Stimulated activated memory B cell treated with anti-CD40 and anti-IgM and Interleukin-4, amounts not matched to agents 10 μg/mL and 1 μg/mL and 100 μg/mL, for 72 hours (primary cell): ENCODE measurements around the gene SLC48A1.

ENCODE experiments used
- ATAC-seq: fragments of 150-1000 bp; cut with Tn5 transposase; 2 replicates; pipeline ENCODE4 v1.10.0; 2021
- H3K27ac Mint-ChIP-seq: one replicate; pipeline ENCODE4 v1.8.0; 2022; ENCODE audit warnings: mild to moderate bottlenecking, mixed read lengths
- H3K27me3 Mint-ChIP-seq: one replicate; pipeline ENCODE4 v1.8.0; 2022; ENCODE audit warnings: mixed read lengths
- H3K36me3 Mint-ChIP-seq: one replicate; pipeline ENCODE4 v1.8.0; 2022; ENCODE audit warnings: mixed read lengths
- H3K4me1 Mint-ChIP-seq: one replicate; pipeline ENCODE4 v1.8.0; 2022; ENCODE audit warnings: mixed read lengths
- H3K4me3 Mint-ChIP-seq: one replicate; pipeline ENCODE4 v1.8.0; 2022; ENCODE audit warnings: mild to moderate bottlenecking, moderate library complexity, mixed read lengths
- H3K9me3 Mint-ChIP-seq: one replicate; pipeline ENCODE4 v1.8.0; 2022; ENCODE audit warnings: mixed read lengths

The SLC48A1 gene

DNA sequence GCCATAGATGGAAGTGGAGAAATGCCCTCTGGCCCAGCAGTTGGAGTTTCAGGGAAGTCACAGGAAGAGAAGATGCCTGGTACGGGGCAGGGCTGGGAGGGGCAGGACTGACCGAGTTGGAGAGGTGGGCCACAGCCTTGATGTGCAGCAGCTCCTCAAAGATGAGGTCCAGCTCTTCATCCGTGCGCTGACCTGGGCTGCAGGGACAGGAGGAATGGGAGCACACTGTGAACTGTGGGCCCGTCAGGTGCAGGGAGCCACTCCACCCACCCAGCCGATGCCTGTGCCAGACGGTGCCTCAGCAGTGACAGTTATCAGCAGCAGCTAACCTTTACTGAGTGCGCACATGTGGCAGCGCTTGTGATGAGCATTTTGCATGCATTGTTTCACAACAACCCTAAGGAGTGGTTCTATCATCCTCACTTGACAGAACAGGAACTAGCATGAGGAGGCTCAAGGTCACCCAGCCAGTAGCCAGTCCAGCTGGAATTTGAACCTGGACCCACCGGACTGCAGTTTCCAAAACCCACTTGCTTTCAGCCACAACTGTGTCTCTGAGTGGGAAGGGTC, 22.7 kb upstream of the SLC48A1 start:
- H3K27me3 Mint-ChIP-seq = no peaks in the 10 kb centered on the region
- no peak overlapping the region for H3K4me3 Mint-ChIP-seq
- no peak for ATAC-seq
- peaks cover 6% of the 10 kb centered on the region for H3K36me3 Mint-ChIP-seq
- H3K27ac Mint-ChIP-seq = no peak overlapping the region
- H3K4me1 Mint-ChIP-seq = peaks cover 66% of the 10 kb centered on the region
- H3K9me3 Mint-ChIP-seq = no peaks in the 10 kb centered on the region

DNA sequence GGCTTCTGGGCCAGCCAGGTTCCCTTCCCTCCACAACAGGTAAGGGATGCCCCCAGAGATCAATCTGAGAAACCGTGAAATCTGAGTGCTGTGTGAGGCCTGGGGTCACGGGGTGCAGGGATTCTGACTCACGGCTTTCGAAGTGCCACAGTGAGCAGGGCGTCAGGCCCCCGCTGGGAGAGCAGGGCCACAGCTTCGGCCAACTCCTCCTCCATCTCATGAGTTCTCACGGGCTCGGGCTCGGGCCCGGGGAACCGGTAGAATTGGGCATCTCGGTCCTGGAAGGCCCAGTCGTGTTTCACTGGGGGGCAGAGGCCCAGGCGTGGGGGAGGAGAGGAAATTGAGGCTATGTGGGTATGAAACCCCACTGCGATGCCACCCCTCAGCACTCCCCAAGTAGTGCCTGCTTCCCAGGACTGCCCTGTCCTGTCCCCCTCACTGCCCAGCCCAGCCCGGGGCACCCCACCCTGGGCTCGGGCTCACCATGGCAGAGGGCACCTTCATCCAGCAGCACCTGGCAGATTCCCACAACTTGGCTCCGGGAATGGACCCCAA, 22.0 kb upstream of the SLC48A1 start:
- no peaks in the 10 kb centered on the region for H3K27me3 Mint-ChIP-seq
- H3K36me3 Mint-ChIP-seq = peaks cover 6% of the 10 kb centered on the region
- peak overlapping the region; percentile 47 for H3K27ac Mint-ChIP-seq
- H3K4me3 Mint-ChIP-seq = no peak overlapping the region
- no peaks in the 10 kb centered on the region for H3K9me3 Mint-ChIP-seq
- peaks cover 68% of the 10 kb centered on the region for H3K4me1 Mint-ChIP-seq
- ATAC-seq = no peak

DNA sequence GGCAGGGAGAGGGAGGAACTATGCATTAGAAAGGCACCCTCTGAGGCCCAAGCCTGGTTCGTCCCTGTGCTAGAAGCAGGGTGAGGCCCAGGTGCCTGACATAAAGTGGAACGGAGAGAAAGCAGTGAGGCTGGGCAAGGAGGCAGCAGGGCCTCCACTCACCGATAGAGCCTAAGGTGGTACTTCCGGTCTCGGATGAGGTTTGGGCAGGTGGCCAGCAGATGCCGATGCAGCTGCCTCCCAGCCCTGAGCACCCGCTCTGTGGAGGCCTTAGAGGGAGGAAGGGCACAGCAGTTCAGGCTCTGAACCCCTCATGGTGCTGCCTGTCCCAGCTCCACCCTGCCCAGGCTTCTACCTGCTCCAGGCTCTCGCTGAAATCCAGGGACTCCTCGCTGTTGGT, 21.5 kb upstream of the SLC48A1 start:
- Mint-ChIP-seq H3K4me3 (no peak overlapping the region), H3K27ac (peak overlapping the region; percentile 47), H3K27me3 (no peaks in the 10 kb centered on the region), H3K4me1 (peaks cover 68% of the 10 kb centered on the region), H3K36me3 (peaks cover 6% of the 10 kb centered on the region), H3K9me3 (no peaks in the 10 kb centered on the region)
- ATAC-seq = no peak

DNA sequence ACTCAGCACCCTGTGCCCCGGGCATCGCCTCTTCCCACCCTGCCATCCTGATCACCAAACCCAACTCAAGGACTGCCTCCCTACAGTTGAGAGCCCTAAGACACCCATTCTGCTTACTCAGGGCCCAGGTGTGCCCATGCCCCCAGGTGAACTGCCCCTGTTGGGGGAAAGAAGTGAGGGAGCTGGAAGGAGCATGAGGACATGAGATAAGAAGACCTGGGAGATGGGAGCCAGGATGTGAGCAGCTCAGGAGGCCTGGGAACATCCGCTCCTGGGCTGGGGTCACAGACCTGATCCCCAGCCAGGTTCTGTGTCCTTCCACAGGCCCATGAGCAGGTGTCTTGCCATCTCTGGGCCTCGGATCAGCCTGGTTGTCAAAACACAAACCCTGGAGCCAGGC, 20.9 kb upstream of the SLC48A1 start:
- peaks cover 6% of the 10 kb centered on the region for H3K36me3 Mint-ChIP-seq
- no peaks in the 10 kb centered on the region for H3K27me3 Mint-ChIP-seq
- H3K27ac Mint-ChIP-seq = peak overlapping the region; percentile 47
- no peaks in the 10 kb centered on the region for H3K9me3 Mint-ChIP-seq
- no peak for ATAC-seq
- no peak overlapping the region for H3K4me3 Mint-ChIP-seq
- peaks cover 68% of the 10 kb centered on the region for H3K4me1 Mint-ChIP-seq

DNA sequence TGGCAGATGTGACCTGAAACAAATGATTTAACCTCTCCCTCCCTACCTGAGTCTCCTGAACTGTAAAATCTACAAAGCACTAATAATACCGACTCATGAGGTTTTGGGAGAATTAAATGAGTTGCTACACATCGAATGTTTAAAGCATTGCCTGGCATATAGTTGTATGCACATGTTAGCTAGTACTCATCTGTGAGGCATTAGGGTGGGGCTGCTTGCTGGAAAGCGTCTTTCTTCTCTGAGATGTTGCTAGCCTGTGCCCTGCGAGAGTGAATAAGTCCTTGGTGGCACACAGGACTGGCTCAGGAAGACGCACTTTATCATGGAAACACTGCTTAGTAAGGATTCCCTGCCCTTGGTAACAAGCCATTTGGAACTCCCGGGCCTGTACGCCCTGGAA, 20.5 kb upstream of the SLC48A1 start:
- Mint-ChIP-seq H3K9me3 (no peaks in the 10 kb centered on the region), H3K27ac (peak overlapping the region; percentile 87), H3K36me3 (peaks cover 6% of the 10 kb centered on the region), H3K27me3 (no peaks in the 10 kb centered on the region), H3K4me1 (peaks cover 68% of the 10 kb centered on the region), H3K4me3 (no peak overlapping the region)
- no peak for ATAC-seq

DNA sequence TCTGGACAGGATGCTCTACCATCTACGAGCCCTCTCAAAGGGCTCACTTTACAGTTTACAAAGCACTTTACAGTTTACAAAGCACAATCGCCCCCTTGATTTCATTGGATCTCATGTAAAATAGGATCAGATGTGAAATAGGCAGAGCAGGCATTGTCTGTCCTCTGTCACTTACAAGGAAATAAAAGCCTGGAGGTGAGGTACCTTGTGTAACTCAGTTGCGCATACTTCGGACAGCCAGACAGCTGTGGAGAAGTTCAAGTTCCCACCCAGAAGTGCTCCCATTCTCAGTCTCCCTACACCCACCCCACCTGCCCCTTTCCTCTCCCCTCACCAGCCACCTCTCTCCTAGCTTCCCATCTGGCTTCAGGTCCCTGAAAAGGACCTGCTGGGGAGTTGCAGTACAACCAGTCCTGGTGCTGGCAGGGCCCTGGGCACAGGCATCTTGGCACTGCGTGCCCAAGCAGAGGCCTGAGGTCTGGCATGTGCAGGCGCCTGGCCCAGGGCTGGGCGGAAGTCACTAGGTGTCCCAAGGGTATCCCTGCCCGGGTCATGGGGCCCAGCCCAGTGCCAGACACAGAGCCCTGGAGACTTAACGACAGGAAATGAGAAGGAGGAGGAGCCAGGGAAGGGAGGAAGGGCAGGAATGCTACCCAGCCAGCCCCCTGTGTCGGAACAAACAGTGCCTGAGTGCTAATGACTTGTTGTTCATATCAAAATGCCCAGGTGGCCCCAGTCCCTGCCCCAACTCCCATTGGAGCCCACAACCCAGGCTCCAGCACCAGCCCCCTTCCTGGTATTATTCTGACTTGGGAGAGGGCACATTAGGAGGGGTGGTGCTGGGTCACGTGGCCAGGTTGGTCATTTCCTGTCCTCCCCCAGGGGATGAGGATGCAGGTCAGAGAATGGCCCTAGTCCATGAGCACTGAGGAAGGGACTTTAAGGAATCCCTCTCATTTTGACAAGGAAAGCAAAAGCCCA, 19.7 kb upstream of the SLC48A1 start:
- Mint-ChIP-seq H3K27ac (peak overlapping the region; percentile 87), H3K4me1 (peaks cover 72% of the 10 kb centered on the region), H3K36me3 (peaks cover 6% of the 10 kb centered on the region), H3K27me3 (no peaks in the 10 kb centered on the region), H3K9me3 (no peaks in the 10 kb centered on the region), H3K4me3 (peak overlapping the region; percentile 32)
- ATAC-seq = peak; percentile 14

DNA sequence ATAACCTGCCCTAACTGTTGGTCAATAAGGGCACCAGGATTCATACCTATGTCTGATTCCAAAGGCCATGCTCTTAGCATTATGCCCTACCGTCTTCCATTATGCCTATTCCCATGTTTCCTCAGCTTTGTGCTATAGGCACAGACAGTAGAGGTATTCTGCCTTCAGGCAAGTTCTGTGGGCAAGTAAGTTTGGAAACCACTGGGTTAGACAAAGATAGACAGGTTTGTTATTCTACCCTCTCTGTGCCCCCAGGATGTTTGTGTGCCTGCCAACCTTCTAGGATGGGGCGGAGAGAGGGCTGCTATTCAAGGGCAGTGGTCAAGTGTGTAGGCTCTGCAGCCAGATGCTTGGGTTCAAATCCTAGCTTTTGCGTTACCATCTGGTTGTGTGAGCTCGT, 18.9 kb upstream of the SLC48A1 start:
- no peak for ATAC-seq
- Mint-ChIP-seq H3K4me1 (peaks cover 71% of the 10 kb centered on the region), H3K9me3 (no peaks in the 10 kb centered on the region), H3K36me3 (peaks cover 6% of the 10 kb centered on the region), H3K27ac (peak overlapping the region; percentile 87), H3K4me3 (no peak overlapping the region), H3K27me3 (no peaks in the 10 kb centered on the region)

DNA sequence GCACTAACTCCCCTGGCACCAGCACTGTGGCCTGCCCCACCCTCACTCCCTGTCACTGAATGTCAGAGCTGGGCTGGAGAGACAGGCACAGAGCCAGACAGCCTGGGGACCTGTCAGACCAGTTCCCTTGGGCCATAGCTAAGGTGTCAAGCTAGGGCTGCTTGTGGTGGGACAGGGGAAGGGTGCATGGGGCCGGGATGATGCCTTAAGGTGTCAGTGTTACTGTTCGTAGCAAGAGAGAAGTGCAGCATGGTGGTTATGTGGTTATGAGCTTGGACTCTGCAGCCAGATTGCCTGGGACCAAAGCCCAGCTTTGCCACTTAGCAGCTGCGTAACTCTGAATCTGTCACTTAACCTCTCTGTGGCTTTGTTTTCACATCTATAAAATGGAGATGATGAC, 18.2 kb upstream of the SLC48A1 start:
- H3K27ac Mint-ChIP-seq = peak overlapping the region; percentile 87
- peak overlapping the region; percentile 51 for H3K4me3 Mint-ChIP-seq
- no peak for ATAC-seq
- no peaks in the 10 kb centered on the region for H3K27me3 Mint-ChIP-seq
- no peaks in the 10 kb centered on the region for H3K9me3 Mint-ChIP-seq
- H3K4me1 Mint-ChIP-seq = peaks cover 70% of the 10 kb centered on the region
- peaks cover 3% of the 10 kb centered on the region for H3K36me3 Mint-ChIP-seq

DNA sequence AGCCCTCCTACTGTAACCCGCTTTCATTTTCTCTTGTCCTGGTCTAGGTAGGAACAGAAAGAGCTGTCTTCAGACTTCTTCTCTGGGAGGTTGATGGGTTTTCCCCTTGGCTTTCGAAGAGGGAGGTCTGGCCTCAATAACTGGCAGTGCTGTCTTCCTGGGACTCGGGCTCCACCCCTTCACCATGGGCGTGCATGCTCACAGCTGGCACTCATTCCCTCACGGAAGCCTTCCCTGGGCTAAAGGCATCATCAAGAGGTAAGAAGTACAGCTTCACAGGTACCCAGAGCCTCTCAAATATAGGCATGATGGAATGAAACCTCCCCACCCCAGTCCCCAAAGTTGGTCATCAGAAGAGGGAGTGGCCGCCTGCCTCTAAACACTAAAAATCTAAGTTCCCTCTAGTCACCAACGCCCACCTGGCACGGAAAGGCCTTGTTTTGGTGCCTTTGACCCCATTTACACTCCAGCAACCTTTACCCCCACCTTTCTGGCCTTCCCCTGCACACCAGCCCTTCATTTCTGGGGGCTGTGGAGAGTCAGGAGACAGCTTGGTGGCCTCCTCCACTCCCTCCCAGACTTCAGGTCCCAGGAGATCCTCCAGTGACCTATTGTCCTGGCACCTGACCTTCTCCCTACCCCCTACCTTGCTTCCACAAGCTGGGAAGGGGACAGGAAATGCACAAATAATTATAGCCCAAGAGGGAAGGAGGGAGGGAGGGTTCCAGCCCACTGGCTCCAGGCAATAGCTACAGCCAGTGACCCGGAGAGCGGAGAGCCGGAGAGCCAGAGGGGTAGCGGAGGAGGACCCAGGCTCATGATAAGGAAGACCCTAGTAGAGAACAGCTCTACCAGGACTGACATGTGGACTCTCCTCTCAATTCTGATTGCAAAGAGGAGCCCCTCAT, 17.1 kb upstream of the SLC48A1 start:
- Mint-ChIP-seq H3K4me1 (peaks cover 67% of the 10 kb centered on the region), H3K4me3 (peak overlapping the region; percentile 67), H3K27ac (peak overlapping the region; percentile 87), H3K9me3 (no peaks in the 10 kb centered on the region), H3K27me3 (no peaks in the 10 kb centered on the region), H3K36me3 (no peaks in the 10 kb centered on the region)
- ATAC-seq = peak; percentile 78

DNA sequence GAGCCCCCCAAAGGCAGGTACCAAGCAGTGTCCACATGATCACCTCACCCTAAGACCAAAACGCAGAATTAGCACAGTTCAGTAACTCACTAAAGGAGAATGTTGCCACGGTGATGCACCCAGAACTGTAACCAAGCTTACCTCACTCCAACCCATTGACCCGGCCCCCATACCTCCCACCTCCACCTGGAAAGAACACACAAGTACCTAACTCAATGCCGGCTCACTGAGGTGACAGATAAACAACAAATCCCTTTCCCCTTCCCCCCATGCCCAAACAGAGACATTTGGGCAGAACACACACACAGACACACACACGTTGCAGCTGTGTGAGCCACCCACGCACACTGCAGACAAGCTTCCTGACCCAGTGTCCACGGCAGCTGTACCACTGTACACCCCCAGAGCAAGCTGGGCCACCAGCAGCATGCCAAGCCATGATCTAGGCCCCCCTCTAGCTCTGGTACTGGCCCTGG, 15.6 kb upstream of the SLC48A1 start:
- peaks cover 67% of the 10 kb centered on the region for H3K4me1 Mint-ChIP-seq
- H3K27me3 Mint-ChIP-seq = no peaks in the 10 kb centered on the region
- H3K27ac Mint-ChIP-seq = peak overlapping the region; percentile 87
- no peaks in the 10 kb centered on the region for H3K36me3 Mint-ChIP-seq
- ATAC-seq = no peak
- no peaks in the 10 kb centered on the region for H3K9me3 Mint-ChIP-seq
- peak overlapping the region; percentile 67 for H3K4me3 Mint-ChIP-seq

DNA sequence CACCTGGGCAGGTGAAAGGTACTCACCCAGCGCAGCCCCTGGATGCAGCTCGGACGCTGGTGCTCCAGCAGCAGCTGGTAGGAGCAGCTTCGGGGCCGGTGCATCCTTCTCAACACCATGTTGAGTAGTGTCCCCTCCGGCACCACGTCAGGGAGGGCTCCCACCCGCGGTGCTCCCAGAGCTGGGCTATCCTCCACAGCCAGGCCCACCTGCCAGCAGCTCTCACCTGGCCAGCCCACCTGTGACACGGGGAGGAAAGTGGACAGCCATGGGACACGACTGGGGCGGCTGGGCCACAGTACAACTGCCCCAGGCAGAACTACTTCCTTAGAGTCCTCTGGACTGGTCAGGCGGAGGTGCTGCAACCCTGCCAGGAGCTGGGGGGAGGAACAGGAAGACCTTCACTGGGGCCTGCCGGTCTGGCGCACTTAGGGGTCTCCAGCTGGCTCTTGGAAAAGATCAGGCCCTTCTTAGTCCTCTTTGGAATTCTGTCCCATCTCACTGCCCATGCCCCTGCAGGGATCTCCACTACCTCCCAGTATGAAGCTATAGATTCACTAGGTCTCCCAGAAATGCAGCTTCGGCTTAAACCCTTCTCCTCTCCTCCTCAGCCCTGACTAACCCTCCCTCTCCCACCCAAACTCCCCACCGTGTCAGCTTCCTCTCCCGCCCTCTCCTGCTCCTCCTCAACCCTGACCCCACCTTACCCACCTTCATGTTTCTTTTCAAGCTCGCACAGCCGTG, 15.0 kb upstream of the SLC48A1 start:
- Mint-ChIP-seq H3K4me1 (peaks cover 62% of the 10 kb centered on the region), H3K4me3 (peak overlapping the region; percentile 67), H3K36me3 (no peaks in the 10 kb centered on the region), H3K27me3 (no peaks in the 10 kb centered on the region), H3K27ac (peak overlapping the region; percentile 87), H3K9me3 (no peaks in the 10 kb centered on the region)
- no peak for ATAC-seq

DNA sequence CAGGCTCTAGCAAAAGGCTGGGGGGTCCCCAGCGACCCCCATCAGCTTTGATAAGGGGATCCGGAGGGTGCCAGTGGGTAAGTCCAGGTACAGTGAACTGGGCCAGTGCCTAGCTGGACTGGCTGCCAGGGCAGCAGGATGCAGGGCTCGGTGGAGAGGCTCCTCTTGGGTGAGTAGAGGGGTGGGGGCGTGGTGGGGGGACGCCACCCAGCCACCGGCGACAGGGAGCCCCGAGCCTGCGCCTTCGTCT, 14.5 kb upstream of the SLC48A1 start:
- H3K27ac Mint-ChIP-seq = peak overlapping the region; percentile 87
- no peaks in the 10 kb centered on the region for H3K27me3 Mint-ChIP-seq
- peaks cover 59% of the 10 kb centered on the region for H3K4me1 Mint-ChIP-seq

DNA sequence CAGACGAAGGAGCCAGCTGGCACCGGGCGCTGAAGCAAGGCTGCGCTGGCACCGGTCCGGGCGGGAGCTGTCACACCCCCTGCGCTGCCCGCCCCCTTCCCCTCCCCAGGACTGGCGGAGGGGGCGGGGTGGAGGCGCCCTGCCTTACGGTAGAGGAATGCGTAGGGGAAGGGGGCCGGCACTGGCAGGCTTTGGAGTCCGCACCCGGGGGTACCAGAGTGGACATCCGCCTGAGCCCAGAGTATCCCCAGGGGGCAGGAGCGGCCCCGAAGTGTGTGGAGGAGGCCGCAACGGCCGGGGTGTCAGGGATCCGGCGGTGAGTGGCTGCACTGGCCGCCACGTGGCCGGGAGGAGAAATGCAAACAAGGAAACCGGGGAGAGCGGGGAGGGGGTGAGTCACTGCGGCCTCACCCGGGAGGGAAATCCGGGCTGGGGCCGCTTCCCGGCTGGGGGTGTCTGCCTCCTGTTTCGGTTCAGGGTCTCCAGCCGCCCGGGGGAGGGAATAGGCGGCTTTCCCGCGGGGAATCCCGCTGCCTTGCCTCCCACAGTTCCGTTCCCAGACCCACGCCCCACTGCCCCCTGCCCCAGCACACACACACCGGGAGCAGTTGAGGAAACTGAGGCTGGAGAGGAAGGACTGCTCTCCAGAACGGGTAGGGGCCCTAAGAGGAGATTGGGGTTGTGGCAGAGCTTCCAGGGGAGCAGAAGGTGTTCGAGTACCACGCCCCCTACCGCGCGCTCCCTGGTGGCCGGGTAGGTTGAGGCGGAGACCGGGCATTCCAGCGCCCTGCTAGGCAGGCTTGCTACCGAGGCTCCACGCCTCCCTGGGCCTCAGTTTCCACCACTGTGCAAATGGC, 14.0 kb upstream of the SLC48A1 start, which contains the start of gene RAPGEF3:
Gene RAPGEF3, minus strand, starts transcription at position 47 of the 857 bp plus-strand sequence. CDS start 324 bp downstream, outside the sequence.
- Mint-ChIP-seq H3K4me1 (peaks cover 59% of the 10 kb centered on the region), H3K27ac (peak within 1 kb of the TSS; percentile 87), H3K36me3 (no peaks in the 10 kb centered on the region), H3K9me3 (no peaks in the 10 kb centered on the region), H3K4me3 (peak within 1 kb of the TSS; percentile 67), H3K27me3 (no peaks in the 10 kb centered on the region)
- ATAC-seq = peak; percentile 63

More for the DNA sequence above, 14.5 kb upstream of the SLC48A1 start:
- no peak for ATAC-seq
- no peaks in the 10 kb centered on the region for H3K36me3 Mint-ChIP-seq
- H3K9me3 Mint-ChIP-seq = no peaks in the 10 kb centered on the region
- peak overlapping the region; percentile 67 for H3K4me3 Mint-ChIP-seq
